NOMO-1 treated with DMSO at 0.1 percent for 48 hours (cell line): ENCODE data around the gene FBXL7.

Experiments used
- DNase-seq: peaks from one replicate; lab custom pipeline; 2025; ENCODE audit not compliant: unreplicated experiment; lab: John Stamatoyannopoulos, UW

The FBXL7 gene

GRCh38 chr5:15501091-15501791 lies 1.3 kb downstream of the FBXL7 start:
- DNase-seq: no peak

- no peak for DNase-seq
Observed at GRCh38 chr5:15502208-15502607, 2.2 kb downstream of the FBXL7 start.

GRCh38 chr5:15506146-15506545 lies 6.2 kb downstream of the FBXL7 start:
- no peak for DNase-seq

GRCh38 chr5:15506897-15507296 lies 6.9 kb downstream of the FBXL7 start:
- DNase-seq: no peak

GRCh38 chr5:15510092-15510491 lies 10.1 kb downstream of the FBXL7 start:
- no peak for DNase-seq

- no peak for DNase-seq
Observed at GRCh38 chr5:15510831-15511230, 10.9 kb downstream of the FBXL7 start.

- DNase-seq: no peak
Observed at GRCh38 chr5:15513431-15513830, 13.5 kb downstream of the FBXL7 start.

GRCh38 chr5:15513911-15514310 lies 13.9 kb downstream of the FBXL7 start:
- no peak for DNase-seq

- no peak for DNase-seq
Observed at GRCh38 chr5:15515229-15515628, 15.2 kb downstream of the FBXL7 start.

GRCh38 chr5:15516486-15516885 lies 16.5 kb downstream of the FBXL7 start:
- no peak for DNase-seq

- no peak for DNase-seq
Observed at GRCh38 chr5:15518786-15519185, 18.8 kb downstream of the FBXL7 start.

GRCh38 chr5:15520856-15521255 lies 20.9 kb downstream of the FBXL7 start:
- DNase-seq: no peak

- DNase-seq: no peak
Observed at GRCh38 chr5:15521381-15522186, 21.6 kb downstream of the FBXL7 start.

- DNase-seq: no peak
Observed at GRCh38 chr5:15522187-15522520, 22.2 kb downstream of the FBXL7 start.

GRCh38 chr5:15524712-15525111 lies 24.7 kb downstream of the FBXL7 start:
- no peak for DNase-seq

- no peak for DNase-seq
Observed at GRCh38 chr5:15525703-15526275, 25.8 kb downstream of the FBXL7 start.

- DNase-seq: no peak
Observed at GRCh38 chr5:15526413-15526812, 26.4 kb downstream of the FBXL7 start.

GRCh38 chr5:15528476-15528875 lies 28.5 kb downstream of the FBXL7 start:
- no peak for DNase-seq

- no peak for DNase-seq
Observed at GRCh38 chr5:15529013-15529412, 29.0 kb downstream of the FBXL7 start.

GRCh38 chr5:15529821-15530220 lies 29.8 kb downstream of the FBXL7 start:
- no peak for DNase-seq

- no peak for DNase-seq
Observed at GRCh38 chr5:15533129-15533893, 33.3 kb downstream of the FBXL7 start.

- no peak for DNase-seq
Observed at GRCh38 chr5:15535938-15536337, 36.0 kb downstream of the FBXL7 start.
